H1 (cell line): ENCODE measurements around the gene CCDC33. TPM values are rescaled to one million over a fixed set of nuclear protein-coding genes. Genes with fewer than 3 reads are reported as not detected.

Experiments used
- CTCF ChIA-PET: fragments of 300-600 bp; sonication (Branson Sonifier 250); formaldehyde crosslinking; loops from one replicate; lab custom pipeline; 2021; ENCODE audit not compliant: partially characterized antibody; lab: Charles Lee
- POLR2A ChIA-PET: fragments of 300-600 bp; sonication (Branson Sonifier 250); formaldehyde crosslinking; loops from one replicate; lab custom pipeline; 2021; ENCODE audit warnings: inconsistent platforms; ENCODE audit not compliant: partially characterized antibody; lab: Charles Lee
- DNase-seq, 2 experiments: peaks; one replicate each; pipeline versions ENCODE4 v3.0.0 to v3.0.0-alpha.2; 2010 to 2022; ENCODE audit warnings: low spot score in 2 of 2, low read depth in 1 of 2, mixed read lengths in 1 of 2
- FAIRE-seq: peaks from 2 replicates; lab custom pipeline; 2011; peaks lifted over from hg19 to GRCh38; lab: Jason Lieb, UNC
- H2AFZ ChIP-seq: 2 replicates; pipeline ENCODE4 v1.8.1; 2012; ENCODE audit warnings: low read length, inconsistent platforms
- H2AK5ac ChIP-seq: 2 replicates; pipeline ENCODE4 v1.6.1; 2013; ENCODE audit warnings: low read depth, low read length
- H2BK120ac ChIP-seq: replicated peaks from 2 replicates; pipeline ENCODE3; 2013; ENCODE audit warnings: low read depth, low read length, inconsistent platforms
- H2BK12ac ChIP-seq: 2 replicates; pipeline ENCODE4 v1.6.1; 2013; ENCODE audit warnings: low read depth, low read length
- H2BK15ac ChIP-seq: 2 replicates; pipeline ENCODE4 v1.6.1; 2013; ENCODE audit warnings: low read length
- H2BK20ac ChIP-seq: 2 replicates; pipeline ENCODE4 v1.6.1; 2013; ENCODE audit warnings: low read length
- H2BK5ac ChIP-seq: 2 replicates; pipeline ENCODE4 v1.6.1; 2013; ENCODE audit warnings: low read depth, low read length
- H3K14ac ChIP-seq: 2 replicates; pipeline ENCODE4 v1.6.1; 2013; ENCODE audit warnings: inconsistent platforms; ENCODE audit not compliant: insufficient read length
- H3K18ac ChIP-seq: 2 replicates; pipeline ENCODE4 v1.6.1; 2013; ENCODE audit warnings: low read length; ENCODE audit errors: extremely low read depth
- H3K23ac ChIP-seq: 2 replicates; pipeline ENCODE4 v1.6.1; 2013; ENCODE audit warnings: inconsistent platforms; ENCODE audit not compliant: insufficient read length
- H3K23me2 ChIP-seq: 2 replicates; pipeline ENCODE4 v1.6.1; 2013; ENCODE audit warnings: low read depth, low read length
- H3K27ac ChIP-seq: 2 replicates; pipeline ENCODE4 v1.6.1; 2011; ENCODE audit warnings: low read depth, low read length, inconsistent platforms
- H3K27me3 ChIP-seq, 4 experiments: replicated peaks in 1 of 4; 1 replicate in 1 of 4; 2 replicates in 3 of 4; pipeline versions ENCODE4 v1.6.1 to v1.8.1; 2011 to 2013; ENCODE audit warnings: low read length in 3 of 4, mild to moderate bottlenecking in 3 of 4, inconsistent platforms in 2 of 4, mixed read lengths in 2 of 4, moderate library complexity in 1 of 4; ENCODE audit not compliant: control insufficient read depth in 3 of 4, insufficient read depth in 3 of 4; ENCODE audit errors: extremely low read depth in 1 of 4
- H3K36me3 ChIP-seq, 4 experiments: 2 replicates each; pipeline versions ENCODE4 v1.6.1 to v1.8.1; 2011 to 2013; ENCODE audit warnings: mild to moderate bottlenecking in 4 of 4, low read length in 3 of 4, moderate library complexity in 2 of 4, control low read depth in 1 of 4, inconsistent platforms in 1 of 4; ENCODE audit not compliant: insufficient read depth in 4 of 4, control insufficient read depth in 2 of 4
- H3K4ac ChIP-seq: replicated peaks from 2 replicates; pipeline ENCODE3; 2013; ENCODE audit warnings: low read length, low read depth, mixed read lengths, inconsistent platforms; ENCODE audit not compliant: insufficient read length
- H3K4me1 ChIP-seq, 4 experiments: replicated peaks in 1 of 4; 1 replicate in 1 of 4; 2 replicates in 3 of 4; pipeline versions ENCODE4 v1.6.1 to v1.8.1; 2011 to 2013; ENCODE audit warnings: low read length in 3 of 4, inconsistent platforms in 2 of 4, mixed read lengths in 1 of 4; ENCODE audit not compliant: insufficient read depth in 4 of 4, control insufficient read depth in 3 of 4
- H3K4me2 ChIP-seq, 2 experiments: 2 replicates each; pipeline versions ENCODE4 v1.6.1 to v1.8.1; 2011 to 2013; ENCODE audit warnings: low read depth in 2 of 2, low read length in 2 of 2, control low read depth in 1 of 2, inconsistent platforms in 1 of 2, mild to moderate bottlenecking in 1 of 2; ENCODE audit not compliant: insufficient read depth in 1 of 2
- H3K4me3 ChIP-seq, 4 experiments: fragments of 200-600, 300-600 bp in 1 of 4; sonication (generic), shearing (Covaris generic), sonication (Bioruptor Twin) in 1 of 4; 2 replicates each; pipeline versions ENCODE4 v1.5.1 to v1.8.1; 2011 to 2016; ENCODE audit warnings: low read length in 4 of 4, low read depth in 3 of 4, control low read depth in 2 of 4, inconsistent platforms in 2 of 4, mild to moderate bottlenecking in 2 of 4, mixed read lengths in 1 of 4, moderate library complexity in 1 of 4; ENCODE audit not compliant: insufficient read depth in 2 of 4; ENCODE audit errors: extremely low read depth in 1 of 4
- H3K56ac ChIP-seq: replicated peaks from 2 replicates; pipeline ENCODE3; 2013; ENCODE audit warnings: low read depth, mild to moderate bottlenecking, mixed read lengths, low read length, inconsistent platforms; ENCODE audit not compliant: insufficient read length
- H3K79me1 ChIP-seq: 2 replicates; pipeline ENCODE4 v1.6.1; 2013; ENCODE audit warnings: low read depth, low read length, control low read depth
- H3K79me2 ChIP-seq, 2 experiments: 2 replicates each; pipeline versions ENCODE4 v1.6.1 to v1.8.1; 2012 to 2013; ENCODE audit warnings: low read length in 2 of 2, mild to moderate bottlenecking in 2 of 2, inconsistent platforms in 1 of 2; ENCODE audit not compliant: insufficient read depth in 2 of 2, control insufficient read depth in 1 of 2
- H3K9ac ChIP-seq, 4 experiments: replicated peaks in 1 of 4; 1 replicate in 1 of 4; 2 replicates in 3 of 4; pipeline versions ENCODE4 v1.6.1 to v1.8.1; 2011 to 2013; ENCODE audit warnings: low read depth in 3 of 4, low read length in 3 of 4, control low read depth in 2 of 4, mild to moderate bottlenecking in 2 of 4, moderate library complexity in 2 of 4, inconsistent platforms in 1 of 4; ENCODE audit errors: extremely low read depth in 1 of 4
- H3K9me3 ChIP-seq, 2 experiments: 2 replicates each; pipeline versions ENCODE4 v1.6.1 to v1.8.1; 2012 to 2013; ENCODE audit warnings: mild to moderate bottlenecking in 2 of 2, moderate library complexity in 2 of 2, control low read depth in 1 of 2, inconsistent platforms in 1 of 2, low read depth in 1 of 2, low read length in 1 of 2, mixed read lengths in 1 of 2; ENCODE audit not compliant: insufficient read depth in 2 of 2
- H4K20me1 ChIP-seq, 2 experiments: replicated peaks in 1 of 2; 2 replicates each; pipeline versions ENCODE3 to v1.8.1; 2011 to 2013; ENCODE audit warnings: inconsistent platforms in 2 of 2, low read length in 2 of 2, mild to moderate bottlenecking in 1 of 2; ENCODE audit not compliant: insufficient read depth in 2 of 2, control insufficient read depth in 1 of 2
- H4K5ac ChIP-seq: 2 replicates; pipeline ENCODE4 v1.6.1; 2013; ENCODE audit warnings: low read length, low read depth, mixed read lengths, inconsistent platforms; ENCODE audit not compliant: insufficient read length
- H4K8ac ChIP-seq: 2 replicates; pipeline ENCODE4 v1.8.0; 2013; ENCODE audit warnings: mild to moderate bottlenecking, moderate library complexity, low read length, inconsistent platforms; ENCODE audit not compliant: insufficient read depth; ENCODE audit errors: extremely low read depth
- H4K91ac ChIP-seq: replicated peaks from 2 replicates; pipeline ENCODE3; 2013; ENCODE audit warnings: low read length, mixed read lengths, inconsistent platforms; ENCODE audit not compliant: insufficient read length
- ATF3 ChIP-seq: IDR thresholded peaks from 2 replicates; pipeline ENCODE4 v1.6.1; 2011; ENCODE audit warnings: low read depth, mild to moderate bottlenecking, low read length; ENCODE audit not compliant: insufficient read depth
- CHD2 ChIP-seq: IDR thresholded peaks from 2 replicates; pipeline ENCODE4 v1.6.1; 2012; ENCODE audit warnings: low read length, improper control_type of control experiment
- EGR1 ChIP-seq: IDR thresholded peaks from 2 replicates; pipeline ENCODE4 v1.6.1; 2011; ENCODE audit warnings: low read depth, low read length, borderline replicate concordance
- GABPA ChIP-seq: IDR thresholded peaks from 2 replicates; pipeline ENCODE4 v1.6.1; 2011; ENCODE audit warnings: mild to moderate bottlenecking, low read length, moderate library complexity, borderline replicate concordance; ENCODE audit not compliant: insufficient read depth
- GTF2F1 ChIP-seq: IDR thresholded peaks from 2 replicates; pipeline ENCODE4 v1.6.1; 2012; ENCODE audit warnings: low read depth, low read length, improper control_type of control experiment, borderline replicate concordance
- JUN ChIP-seq: IDR thresholded peaks from 2 replicates; pipeline ENCODE4 v1.6.1; 2011; ENCODE audit warnings: low read depth, mild to moderate bottlenecking, improper control_type of control experiment, low read length
- JUND ChIP-seq: IDR thresholded peaks from 2 replicates; pipeline ENCODE4 v1.6.1; 2011; ENCODE audit warnings: mild to moderate bottlenecking, improper control_type of control experiment, low read length
- RAD21 ChIP-seq, 2 experiments: IDR thresholded peaks in 1 of 2; conservative IDR thresholded peaks in 1 of 2; 2 replicates each; pipeline ENCODE4 v1.6.1; 2011; ENCODE audit warnings: low read depth in 2 of 2, low read length in 2 of 2, improper control_type of control experiment in 1 of 2, inconsistent platforms in 1 of 2, mild to moderate bottlenecking in 1 of 2, moderate library complexity in 1 of 2
- SUZ12 ChIP-seq: fragments of 200-600 bp; sonication (generic); IDR thresholded peaks from 2 replicates; pipeline ENCODE4 v1.6.1; 2012; ENCODE audit warnings: mild to moderate bottlenecking, inconsistent platforms, low read length, moderate library complexity, mixed read lengths
- TAF7 ChIP-seq: optimal IDR thresholded peaks from 2 replicates; pipeline ENCODE3; 2011; ENCODE audit warnings: low read depth, mild to moderate bottlenecking, inconsistent platforms, low read length, moderate library complexity, borderline replicate concordance
- TBP ChIP-seq: IDR thresholded peaks from 2 replicates; pipeline ENCODE4 v1.6.1; 2011; ENCODE audit warnings: low read depth, low read length, improper control_type of control experiment
- YY1 ChIP-seq: IDR thresholded peaks from 2 replicates; pipeline ENCODE4 v1.6.1; 2011; ENCODE audit warnings: low read depth, mild to moderate bottlenecking, low read length
- WGBS, 2 experiments: shearing (Covaris generic) in 1 of 2; methylation state at CpG; one replicate each; pipeline versions ENCODE4 v1.1.6 to v1.1.7; 2013 to 2015; ENCODE audit warnings: low lambda C conversion rate in 2 of 2, mixed read lengths in 2 of 2, inconsistent platforms in 1 of 2, low coverage in 1 of 2, missing lambda C conversion rate in 1 of 2; ENCODE audit not compliant: insufficient replicate concordance in 2 of 2, insufficient coverage in 1 of 2, insufficient read length in 1 of 2; ENCODE audit errors: extremely low coverage in 1 of 2, missing lambda C conversion rate in 1 of 2; 5-methylcytosine and 5-hydroxymethylcytosine counted together
- polyA plus RNA-seq, 7 experiments: library from polyadenylated mRNA; depleted of rRNA in 3 of 7; stranded (reverse) in 5 of 7; unstranded in 2 of 7; fragments of >200 nt in 5 of 7; fragments of 200-250 nt in 2 of 7; gene quantifications; 1 replicate in 5 of 7; 2 replicates in 1 of 7; 4 replicates in 1 of 7; pipeline versions ENCODE4 v1.2.1 to v1.2.3, GENCODE V29; 2011 to 2013; ENCODE audit warnings: missing spikeins in 2 of 7, mixed read lengths in 2 of 7
- total RNA-seq: library from RNA; stranded (reverse); fragmentation: NEBNext Ultra II Directional; extraction: Animal tissue kit (Norgen Biotek cat#: 25700); gene quantifications from 2 replicates; pipeline ENCODE4 v1.2.1, GENCODE V29; 2021

The CCDC33 gene
- total and polyA plus RNA-seq, 2 of the 8 experiments (the other 6 are each of a cell fraction or from before 2014, with no cell fraction given) = 2.0 to 2.7 TPM

- no peak overlapping the region for H3K4me3 ChIP-seq
- no peaks in the 10 kb centered on the region for H4K20me1 ChIP-seq
- DNase-seq = no peak
- no peak overlapping the region for H3K4me2 ChIP-seq
- ChIA-PET CTCF (interaction anchor here (0.8 to 2.7 kb wide), 8 partner anchors 8 to 95 kb away, joined by 3 to 8 read pairs (median 4); no protein-coding TSS in a partner anchor), POLR2A (interaction anchor here (1.2 to 7.0 kb wide), 6 partner anchors 9 to 84 kb away, joined by 3 to 58 read pairs (median 4); partner anchors contain the start of gene STRA6)
- peak overlapping the region; percentile 39 for H2BK120ac ChIP-seq
- no peak overlapping the region for H3K56ac ChIP-seq
- peak overlapping the region; percentile 97 for H2AK5ac ChIP-seq
- peaks cover 0 to 12% (median 7%) of the 10 kb centered on the region in 4 experiments; a peak in 6 of 7 replicates for H3K27me3 ChIP-seq
- no peak overlapping the region for H3K27ac ChIP-seq
- no peak overlapping the region for H2AFZ ChIP-seq
- H2BK20ac ChIP-seq = peak overlapping the region; percentile 74; the same call in 1 of the 2 replicates
- peak overlapping the region; percentile 98; the same call in 1 of the 2 replicates for H2BK12ac ChIP-seq
- no peaks in the 10 kb centered on the region for H3K36me3 ChIP-seq
- no peak overlapping the region for H3K14ac ChIP-seq
- peaks cover 35 to 57% (median 47%) of the 10 kb centered on the region in 4 experiments for H3K4me1 ChIP-seq
- peak overlapping the region; percentile 71 for H4K91ac ChIP-seq
- H4K8ac ChIP-seq = no peak overlapping the region
- peak overlapping the region; percentile 95; the same call in 1 of the 2 replicates for H2BK15ac ChIP-seq
- H3K9me3 ChIP-seq = no peaks in the 10 kb centered on the region
- peak overlapping the region; percentile 93 for H2BK5ac ChIP-seq
- H3K23ac ChIP-seq = no peak overlapping the region
- H3K79me1 ChIP-seq = no peaks in the 10 kb centered on the region
- no peak overlapping the region for H4K5ac ChIP-seq
- no peak overlapping the region for H3K9ac ChIP-seq
- no peaks in the 10 kb centered on the region for H3K79me2 ChIP-seq
- 83% methylated on average over 9 of the region's 9 CpGs; no CpG with 5 or more reads in 1 of the 2 experiments for WGBS, 2 experiments
- H3K23me2 ChIP-seq = peaks cover 2% of the 10 kb centered on the region
- peak overlapping the region; percentile 64 for H3K18ac ChIP-seq
- H3K4ac ChIP-seq = peak overlapping the region; percentile 89
- FAIRE-seq = no peak
- no peak for TF ChIP-seq JUN
- TF ChIP-seq JUND = no peak
- no peak for TF ChIP-seq SUZ12
- no peak for TF ChIP-seq EGR1
- no peak; a peak in 1 of 4 replicates for TF ChIP-seq RAD21 (IDR thresholded peaks at IDR 0.05 in 1 of 2, conservative IDR thresholded peaks at IDR 0.05 in 1 of 2; ENCODE audit: low read depth in 2 of 2, low read length in 2 of 2)
- no peak for TF ChIP-seq GTF2F1
- TF ChIP-seq ATF3 = no peak
- no peak for TF ChIP-seq CHD2
- no peak for TF ChIP-seq TAF7
- no peak for TF ChIP-seq YY1
- TF ChIP-seq GABPA = no peak
- no peak for TF ChIP-seq TBP
Observed at GRCh38 chr15:74212494-74212893, 23.6 kb upstream of the CCDC33 start.
